Measurements from ENCODE around the gene AOAH. TPM values are rescaled to one million over a fixed set of nuclear protein-coding genes. Genes with fewer than 3 reads are reported as not detected.

The AOAH gene
- total and polyA plus RNA-seq, 2 of the 4 experiments (the other 2 are of a cell fraction) = not detected

GRCh38 chr7:36484265-36484664, 240.0 kb downstream of the AOAH start:
- in situ Hi-C loops (cut with MboI; ENCODE audit: low sequenced_read_pairs) (loop anchor here (10.0 to 25.0 kb wide), 2 partner anchors 478 to 711 kb away; no protein-coding TSS in a partner anchor), dilution Hi-C loops (cut with HindIII; ENCODE audit: low sequenced_read_pairs, unreplicated experiment) (no loop called here), intact Hi-C loops (cut with micrococcal nuclease) (no loop called here)
- H3K4me2 ChIP-seq (ENCODE audit: low read depth, low read length) = no peak overlapping the region
- H2BK120ac ChIP-seq (ENCODE audit: low read depth, low read length) = no peak overlapping the region
- H3K27ac ChIP-seq (ENCODE audit: insufficient read depth, low read length) = no peak overlapping the region
- H2AK9ac ChIP-seq (replicated peaks; ENCODE audit: low read depth, low read length, poor library complexity) = no peak overlapping the region
- H2BK20ac ChIP-seq (ENCODE audit: low read depth, low read length) = no peak overlapping the region
- POLR2A ChIA-PET (ENCODE audit: unreplicated experiment) = no interaction called here
- H3K9me1 ChIP-seq (ENCODE audit: insufficient read depth, low read length) = no peaks in the 10 kb centered on the region
- no peak overlapping the region for H4K91ac ChIP-seq (ENCODE audit: insufficient read depth, low read depth, low read length)
- no peaks in the 10 kb centered on the region for H3K4me1 ChIP-seq (ENCODE audit: control insufficient read depth, insufficient read depth, low read length)
- no peaks in the 10 kb centered on the region for H3K9me3 ChIP-seq (ENCODE audit: control insufficient read depth, insufficient read depth, low read length)
- no peaks in the 10 kb centered on the region for H3K79me1 ChIP-seq (ENCODE audit: low read depth in 1 of 2, low read length in 2 of 2)
- H2BK15ac ChIP-seq (ENCODE audit: low read depth, low read length) = no peak overlapping the region
- no peak overlapping the region for H2AFZ ChIP-seq (replicated peaks; ENCODE audit: low read length, poor library complexity)
- H3K18ac ChIP-seq (ENCODE audit: low read depth, low read length) = no peak overlapping the region
- no peak overlapping the region for H3K4me3 ChIP-seq (ENCODE audit: insufficient read depth, low read depth, low read length)
- peaks cover 15% of the 10 kb centered on the region for H3K27me3 ChIP-seq (ENCODE audit: control insufficient read depth, insufficient read depth, low read length)
- H2AK5ac ChIP-seq (ENCODE audit: low read depth, low read length) = no peak overlapping the region
- no peak for DNase-seq
- no peak overlapping the region for H3K9ac ChIP-seq (ENCODE audit: low read depth, low read length)
- TF ChIP-seq RCOR1 (IDR thresholded peaks at IDR 0.05; ENCODE audit: insufficient replicate concordance, low read length) (no peak), RFX5 (IDR thresholded peaks at IDR 0.05; ENCODE audit: low read depth, low read length) (no peak), ELK1 (IDR thresholded peaks at IDR 0.05; ENCODE audit: borderline replicate concordance, low read depth, low read length) (no peak), MAFK (IDR thresholded peaks at IDR 0.05; ENCODE audit: low read depth, low read length) (no peak), USF2 (IDR thresholded peaks at IDR 0.05; ENCODE audit: low read depth, low read length) (no peak), CTCF (conservative IDR thresholded peaks at IDR 0.05; ENCODE audit: low read depth, low read length) (no peak), MXI1 (IDR thresholded peaks at IDR 0.05; ENCODE audit: borderline replicate concordance, low read depth, low read length) (no peak), POLR2A (IDR thresholded peaks at IDR 0.05; ENCODE audit: low read depth, low read length) (no peak), SMC3 (IDR thresholded peaks at IDR 0.05; ENCODE audit: low read depth, low read length) (no peak), CEBPB (IDR thresholded peaks at IDR 0.05; ENCODE audit: low read depth, low read length) (no peak), NFE2L2 (IDR thresholded peaks at IDR 0.05; ENCODE audit: low read depth, low read length) (no peak)
- no peak overlapping the region for H4K5ac ChIP-seq (ENCODE audit: low read depth, low read length)
- no peak overlapping the region for H3K56ac ChIP-seq (ENCODE audit: extremely low read depth, insufficient read depth, low read length)
- no CpG with 5 or more reads among the region's 8 CpGs for WGBS, 2 experiments (ENCODE audit: extremely low coverage in 2 of 2, insufficient read length in 1 of 2)
- no peak overlapping the region for H3K14ac ChIP-seq (replicated peaks; ENCODE audit: low read depth, low read length)
- BruUV-seq (replicated peaks) = no TSS peak
- no peak overlapping the region for H3K4ac ChIP-seq (ENCODE audit: low read depth, low read length)
- no peak overlapping the region for H3K23ac ChIP-seq (ENCODE audit: low read depth, low read length)
- H4K20me1 ChIP-seq (ENCODE audit: insufficient read depth, low read length) = no peaks in the 10 kb centered on the region
- no peaks in the 10 kb centered on the region for H3K36me3 ChIP-seq (ENCODE audit: control insufficient read depth, insufficient read depth, low read length)
- ATAC-seq (ENCODE audit: low read depth) = no peak
- H2BK5ac ChIP-seq (ENCODE audit: low read depth, low read length, poor library complexity, severe bottlenecking) = no peak overlapping the region
- H4K8ac ChIP-seq (ENCODE audit: low read depth in 2 of 2, low read length in 2 of 2) = no peak overlapping the region
- CTCF ChIA-PET = no interaction called here

All from IMR-90 (cell line).